ENCODE results near the gene PSMB10.
A peak's percentile ranks its signal among the peaks of the same experiment; 100 is the strongest.

Gene PSMB10

GRCh38 chr16:67936124-67936879 lies at the start of gene PSMB10:
TSS of gene PSMB10 (minus strand) at chr16:67936850. CDS start at chr16:67936749, 101 bp downstream.
- Mint-ChIP-seq H3K9me3 (no peaks in the 10 kb centered on the region), H3K27me3 (ENCODE audit: low read depth) (no peaks in the 10 kb centered on the region), H3K36me3 (ENCODE audit: low read depth) (no peaks in the 10 kb centered on the region), H3K27ac (peak within 1 kb of the TSS; percentile 99 to 100 (median 99)), H3K4me3 (peak within 1 kb of the TSS; percentile 100), H3K4me1 (peaks cover 30% of the 10 kb centered on the region)
- no peak for TF ChIP-seq CTCF (IDR thresholded peaks at IDR 0.05; ENCODE audit: unreplicated experiment in 3 of 3)

DNA sequence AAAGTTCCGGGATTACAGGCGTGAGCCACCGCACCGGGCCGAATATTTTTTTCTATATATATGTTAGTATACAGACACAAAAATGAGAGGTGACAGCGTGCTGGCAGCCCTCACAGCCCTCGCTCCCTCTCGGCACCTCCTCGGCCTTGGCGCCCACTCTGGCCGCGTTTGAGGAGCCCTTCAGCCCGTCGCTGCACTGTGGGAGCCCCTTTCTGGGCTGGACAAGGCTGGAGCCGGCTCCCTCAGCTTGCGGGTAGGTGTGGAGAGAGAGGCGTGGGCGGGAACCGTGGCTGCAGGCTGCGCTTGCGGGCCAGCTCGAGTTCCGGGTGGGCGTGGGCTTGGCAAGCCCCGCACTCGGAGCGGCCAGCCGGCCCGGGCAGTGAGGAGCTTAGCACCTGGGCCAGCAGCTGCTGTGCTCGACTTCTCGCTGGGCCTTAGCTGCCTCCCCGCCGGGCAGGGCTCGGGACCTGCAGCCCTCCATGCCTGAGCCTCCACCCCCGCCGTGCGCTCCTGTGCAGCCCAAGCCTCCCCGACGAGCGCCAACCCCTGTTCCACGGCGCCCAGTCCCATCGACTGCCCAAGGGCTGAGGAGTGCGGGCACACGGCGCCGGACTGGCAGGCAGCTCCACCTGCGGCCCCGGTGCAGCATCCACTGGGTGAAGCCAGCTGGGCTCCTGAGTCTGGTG lies 45.5 kb upstream of the PSMB10 start:
- Mint-ChIP-seq H3K27ac (no peak overlapping the region), H3K36me3 (ENCODE audit: low read depth) (no peaks in the 10 kb centered on the region)
- no peak for TF ChIP-seq CTCF (IDR thresholded peaks at IDR 0.05; ENCODE audit: unreplicated experiment in 3 of 3)

DNA sequence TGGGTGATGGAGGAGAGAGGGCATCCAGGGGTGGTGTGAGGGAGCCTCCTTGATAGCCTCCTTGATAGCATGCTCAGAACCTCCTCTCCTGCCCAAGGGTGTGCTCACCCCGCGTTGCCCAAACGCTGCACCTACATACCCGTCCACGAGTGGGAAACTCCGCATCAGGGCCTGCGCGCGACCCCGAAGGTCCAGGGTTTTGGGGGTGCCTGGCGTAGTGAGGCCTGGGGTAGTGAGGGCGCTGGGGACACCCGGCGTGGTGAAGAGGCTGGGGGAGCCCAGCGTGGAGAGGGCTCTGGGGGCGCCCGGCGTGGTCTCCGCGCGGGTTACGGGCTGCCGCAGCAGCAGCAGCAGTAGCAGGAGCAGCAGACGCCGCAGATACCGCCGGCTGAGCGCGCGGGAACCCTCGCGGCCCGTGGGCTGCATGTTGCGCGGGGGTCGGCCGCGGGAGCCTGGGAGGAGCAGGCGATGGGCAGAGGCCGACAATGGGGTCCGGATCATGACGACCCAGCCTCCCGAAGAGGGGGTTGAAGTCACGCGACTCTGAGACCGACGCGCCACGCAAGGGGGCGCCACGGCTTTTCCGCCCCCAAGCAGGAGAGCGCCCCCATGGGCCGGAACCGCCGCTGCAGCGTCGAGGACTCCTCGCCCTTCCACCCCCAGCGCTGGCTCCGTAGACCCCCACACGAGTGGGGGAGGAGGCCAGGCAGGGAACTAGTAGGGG lies 43.5 kb upstream of the PSMB10 start, which contains the start of gene DPEP3:
Gene DPEP3 (minus strand): TSS at position 545 of the 724 bp plus-strand sequence. CDS start 119 bp downstream, at position 426.
- Mint-ChIP-seq H3K4me1 (peaks cover 14% of the 10 kb centered on the region), H3K27me3 (ENCODE audit: low read depth) (peaks cover 15% of the 10 kb centered on the region), H3K27ac (no peak within 1 kb of the TSS), H3K9me3 (peaks cover 3% of the 10 kb centered on the region), H3K36me3 (ENCODE audit: low read depth) (no peaks in the 10 kb centered on the region), H3K4me3 (no peak within 1 kb of the TSS)
- no peak for TF ChIP-seq CTCF (IDR thresholded peaks at IDR 0.05; ENCODE audit: unreplicated experiment in 3 of 3)

More for the DNA sequence above, 45.5 kb upstream of the PSMB10 start:
- Mint-ChIP-seq H3K4me3 (no peak overlapping the region), H3K4me1 (peaks cover 15% of the 10 kb centered on the region), H3K27me3 (ENCODE audit: low read depth) (peaks cover 3% of the 10 kb centered on the region), H3K9me3 (peaks cover 3% of the 10 kb centered on the region)

DNA sequence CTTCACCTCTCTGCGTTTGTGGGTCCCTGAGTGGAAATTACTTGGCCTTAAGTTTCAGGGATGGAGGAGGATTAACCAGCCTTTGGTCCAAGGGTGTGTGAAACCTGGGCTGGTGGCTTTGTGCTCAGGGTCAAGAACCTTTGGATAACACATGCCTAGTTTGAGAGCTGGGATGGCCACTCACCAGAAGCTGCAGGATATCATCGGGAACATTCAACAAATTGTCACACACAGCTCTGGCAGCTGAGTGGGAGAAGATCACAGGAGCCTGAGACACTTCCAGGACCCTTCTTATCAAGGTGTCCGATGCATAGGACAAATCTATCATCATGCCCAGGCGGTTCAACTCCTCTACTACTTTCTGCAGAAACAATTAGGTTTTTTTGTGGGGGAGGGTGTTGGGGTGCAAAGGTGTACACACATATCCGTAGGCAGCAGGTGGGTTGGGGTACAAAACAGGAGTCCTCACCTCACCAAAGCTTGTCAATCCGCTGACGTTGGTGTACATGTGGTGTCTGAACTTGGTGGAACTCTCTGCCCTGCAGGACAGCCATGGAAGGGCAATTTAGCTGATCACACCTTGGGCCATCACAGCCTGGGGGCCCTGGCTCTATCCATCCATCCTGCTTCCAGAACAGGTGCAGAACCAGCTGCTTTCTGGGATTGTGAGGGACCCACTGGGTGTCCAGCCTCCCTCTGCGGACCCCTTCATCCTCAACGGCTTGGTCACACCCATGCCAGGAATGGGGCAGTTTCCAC lies 41.0 kb upstream of the PSMB10 start:
- TF ChIP-seq CTCF (IDR thresholded peaks at IDR 0.05; ENCODE audit: unreplicated experiment in 3 of 3), result no peak
- H3K36me3 Mint-ChIP-seq (ENCODE audit: low read depth), result no peaks in the 10 kb centered on the region
- H3K27me3 Mint-ChIP-seq (ENCODE audit: low read depth), result peaks cover 19% of the 10 kb centered on the region
- no peak overlapping the region for H3K4me3 Mint-ChIP-seq
- no peaks in the 10 kb centered on the region for H3K4me1 Mint-ChIP-seq
- no peak overlapping the region for H3K27ac Mint-ChIP-seq
- no peaks in the 10 kb centered on the region for H3K9me3 Mint-ChIP-seq

DNA sequence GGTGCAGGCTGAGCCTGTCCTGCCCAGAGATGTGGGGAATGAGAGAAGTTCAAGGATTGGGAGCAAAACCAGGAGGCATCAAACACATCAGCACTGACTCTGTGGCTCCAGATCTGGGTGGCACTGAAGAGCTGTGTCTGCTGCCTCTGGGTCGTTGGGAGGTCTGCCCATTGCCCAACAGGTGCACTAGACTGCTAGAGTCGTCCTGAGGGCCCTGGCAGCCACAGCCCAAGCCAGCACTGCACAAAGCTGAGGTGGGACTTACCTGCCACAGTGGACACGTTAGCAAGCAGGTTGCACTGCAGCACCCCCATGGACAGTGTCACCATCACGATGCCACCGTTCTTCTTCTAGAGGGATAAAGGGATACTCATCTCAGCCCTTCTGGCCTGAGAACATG lies 40.4 kb upstream of the PSMB10 start:
- no peaks in the 10 kb centered on the region for H3K9me3 Mint-ChIP-seq
- no peak overlapping the region for H3K27ac Mint-ChIP-seq
- no peaks in the 10 kb centered on the region for H3K36me3 Mint-ChIP-seq (ENCODE audit: low read depth)
- no peak for TF ChIP-seq CTCF (IDR thresholded peaks at IDR 0.05; ENCODE audit: unreplicated experiment in 3 of 3)
- no peaks in the 10 kb centered on the region for H3K4me1 Mint-ChIP-seq
- H3K4me3 Mint-ChIP-seq, result no peak overlapping the region
- peaks cover 19% of the 10 kb centered on the region for H3K27me3 Mint-ChIP-seq (ENCODE audit: low read depth)

Measured in nephron (organoid).